Prostate gland (tissue), 2 donors: Measurements from ENCODE around the gene KIF21A.

ENCODE experiments used
- POLR2A ChIP-seq: fragments of 450-650 bp; IDR thresholded peaks from one replicate; pipeline ENCODE4 v1.6.1; 2016; ENCODE audit warnings: antibody characterized with exemption, mild to moderate bottlenecking
- TF ChIP-seq, protein P1 (sequence below), 4 experiments: fragments of 200-600 bp in 2 of 4; fragments of 450-650 bp in 2 of 4; sonication (generic) in 2 of 4; IDR thresholded peaks; 1 replicate in 3 of 4; 2 replicates in 1 of 4; pipeline ENCODE4 v1.5.1; 2016 to 2019; ENCODE audit warnings: antibody characterized with exemption in 4 of 4, mild to moderate bottlenecking in 2 of 4, moderate library complexity in 2 of 4

DNA sequence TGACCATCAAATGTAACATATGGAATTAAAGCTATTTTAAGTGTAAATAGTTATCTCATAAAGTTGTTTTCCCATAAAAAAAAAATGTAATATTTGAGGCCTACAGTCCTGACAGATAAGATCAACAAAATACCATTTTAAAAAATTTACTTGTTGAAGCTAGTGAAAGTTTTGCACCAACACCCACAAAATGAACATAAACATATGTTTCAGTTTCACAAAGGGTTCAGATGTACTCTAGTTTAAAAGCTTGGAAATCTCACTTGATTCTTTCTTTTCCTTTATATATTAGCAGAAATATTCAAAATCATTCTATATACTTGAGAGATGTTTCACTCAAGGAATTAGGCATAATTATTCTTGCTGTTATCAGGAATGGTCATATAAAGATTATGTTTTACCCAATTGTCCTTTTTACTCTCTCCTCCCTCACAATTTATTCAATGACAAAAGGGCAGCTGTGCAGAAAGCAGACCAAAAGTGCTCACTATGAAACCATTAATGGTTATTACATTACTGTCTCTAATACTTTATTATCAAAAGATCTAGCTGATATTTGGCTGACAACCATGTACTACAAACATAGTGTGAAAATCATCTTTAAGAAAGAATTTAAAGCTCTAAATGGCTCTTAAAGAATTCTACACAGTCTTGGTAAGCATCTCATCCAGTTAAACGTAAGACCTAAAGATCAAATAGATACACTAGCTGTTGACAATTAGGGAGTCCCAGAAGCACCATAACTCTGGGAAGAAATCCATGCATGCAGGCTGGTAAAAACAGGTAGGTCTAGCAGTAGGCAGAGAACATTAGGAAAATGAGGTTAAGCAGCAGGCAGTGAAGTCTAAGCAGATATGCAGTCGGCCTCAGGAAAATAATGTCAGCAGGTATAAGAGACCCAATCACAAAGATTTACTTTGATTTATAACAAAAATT lies 28.8 kb downstream of the KIF21A start:
- TF ChIP-seq, protein P1, sequence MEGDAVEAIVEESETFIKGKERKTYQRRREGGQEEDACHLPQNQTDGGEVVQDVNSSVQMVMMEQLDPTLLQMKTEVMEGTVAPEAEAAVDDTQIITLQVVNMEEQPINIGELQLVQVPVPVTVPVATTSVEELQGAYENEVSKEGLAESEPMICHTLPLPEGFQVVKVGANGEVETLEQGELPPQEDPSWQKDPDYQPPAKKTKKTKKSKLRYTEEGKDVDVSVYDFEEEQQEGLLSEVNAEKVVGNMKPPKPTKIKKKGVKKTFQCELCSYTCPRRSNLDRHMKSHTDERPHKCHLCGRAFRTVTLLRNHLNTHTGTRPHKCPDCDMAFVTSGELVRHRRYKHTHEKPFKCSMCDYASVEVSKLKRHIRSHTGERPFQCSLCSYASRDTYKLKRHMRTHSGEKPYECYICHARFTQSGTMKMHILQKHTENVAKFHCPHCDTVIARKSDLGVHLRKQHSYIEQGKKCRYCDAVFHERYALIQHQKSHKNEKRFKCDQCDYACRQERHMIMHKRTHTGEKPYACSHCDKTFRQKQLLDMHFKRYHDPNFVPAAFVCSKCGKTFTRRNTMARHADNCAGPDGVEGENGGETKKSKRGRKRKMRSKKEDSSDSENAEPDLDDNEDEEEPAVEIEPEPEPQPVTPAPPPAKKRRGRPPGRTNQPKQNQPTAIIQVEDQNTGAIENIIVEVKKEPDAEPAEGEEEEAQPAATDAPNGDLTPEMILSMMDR (IDR thresholded peaks at IDR 0.05), result no peak
- no peak for TF ChIP-seq POLR2A
